ENCODE measurements around the gene PARVG. TPM values are rescaled to one million over a fixed set of nuclear protein-coding genes. Genes with fewer than 3 reads are reported as not detected.

Gene PARVG
- total RNA-seq, 1 donor from 2014 or later: 3.1 TPM

- H3K36me3 ChIP-seq (ENCODE audit: control insufficient read depth in 3 of 3, insufficient read depth in 3 of 3, low read length in 3 of 3): no peaks in the 10 kb centered on the region
- H3K9ac ChIP-seq (ENCODE audit: low read depth in 1 of 3, low read length in 3 of 3): no peak overlapping the region
- peaks cover 25 to 74% (median 50%) of the 10 kb centered on the region in 3 donors for H3K27me3 ChIP-seq (ENCODE audit: control insufficient read depth in 3 of 3, insufficient read depth in 3 of 3, low read length in 3 of 3)
- H3K4me3 ChIP-seq (ENCODE audit: low read length in 3 of 3): no peak overlapping the region
- peaks cover 0 to 4% (median 0%) of the 10 kb centered on the region in 3 donors for H3K4me1 ChIP-seq (ENCODE audit: control insufficient read depth in 3 of 3, insufficient read depth in 3 of 3, low read length in 3 of 3)
- H3K27ac ChIP-seq (ENCODE audit: low read depth, low read length): no peak overlapping the region
- H3K9me3 ChIP-seq (ENCODE audit: control insufficient read depth in 3 of 3, low read length in 3 of 3): no peaks in the 10 kb centered on the region
Observed at GRCh38 chr22:44200855-44201550, 20.3 kb downstream of the PARVG start.

DNA sequence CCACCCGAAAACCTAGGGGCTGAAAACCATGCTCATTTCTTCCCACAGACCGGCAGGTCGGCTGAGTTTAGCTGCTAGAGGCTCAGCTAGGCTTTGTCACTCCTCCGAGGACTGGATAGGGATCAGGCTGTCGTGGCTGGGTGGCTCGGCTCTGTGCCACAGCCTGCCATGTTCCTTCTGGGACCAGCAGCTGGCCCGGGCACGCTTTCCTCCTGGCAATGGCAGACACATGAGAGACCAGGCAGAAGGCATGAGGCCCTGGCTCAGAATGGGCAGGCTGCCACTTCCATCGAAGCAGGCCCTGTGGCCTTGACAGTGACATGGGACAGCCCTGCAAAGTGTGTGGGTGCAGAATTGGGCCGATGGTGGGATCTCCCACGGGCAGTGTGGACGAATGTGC is 20.9 kb downstream of the PARVG start:
- H3K4me3 ChIP-seq (ENCODE audit: low read length in 3 of 3): no peak overlapping the region
- peaks cover 25 to 72% (median 48%) of the 10 kb centered on the region in 3 donors for H3K27me3 ChIP-seq (ENCODE audit: control insufficient read depth in 3 of 3, insufficient read depth in 3 of 3, low read length in 3 of 3)
- peaks cover 0 to 7% (median 0%) of the 10 kb centered on the region in 3 donors for H3K4me1 ChIP-seq (ENCODE audit: control insufficient read depth in 3 of 3, insufficient read depth in 3 of 3, low read length in 3 of 3)
- no peaks in the 10 kb centered on the region for H3K36me3 ChIP-seq (ENCODE audit: control insufficient read depth in 3 of 3, insufficient read depth in 3 of 3, low read length in 3 of 3)
- H3K27ac ChIP-seq (ENCODE audit: low read depth, low read length): no peak overlapping the region
- no peak overlapping the region for H3K9ac ChIP-seq (ENCODE audit: low read depth in 1 of 3, low read length in 3 of 3)
- H3K9me3 ChIP-seq (ENCODE audit: control insufficient read depth in 3 of 3, low read length in 3 of 3): no peaks in the 10 kb centered on the region

GRCh38 chr22:44202261-44202789 is 21.6 kb downstream of the PARVG start:
- no peaks in the 10 kb centered on the region for H3K9me3 ChIP-seq (ENCODE audit: control insufficient read depth in 3 of 3, low read length in 3 of 3)
- H3K27me3 ChIP-seq (ENCODE audit: control insufficient read depth in 3 of 3, insufficient read depth in 3 of 3, low read length in 3 of 3): peaks cover 25 to 68% (median 42%) of the 10 kb centered on the region in 3 donors
- no peaks in the 10 kb centered on the region for H3K36me3 ChIP-seq (ENCODE audit: control insufficient read depth in 3 of 3, insufficient read depth in 3 of 3, low read length in 3 of 3)
- no peak overlapping the region for H3K4me3 ChIP-seq (ENCODE audit: low read length in 3 of 3)
- H3K27ac ChIP-seq (ENCODE audit: low read depth, low read length): no peak overlapping the region
- H3K4me1 ChIP-seq (ENCODE audit: control insufficient read depth in 3 of 3, insufficient read depth in 3 of 3, low read length in 3 of 3): peaks cover 0 to 7% (median 0%) of the 10 kb centered on the region in 3 donors
- H3K9ac ChIP-seq (ENCODE audit: low read depth in 1 of 3, low read length in 3 of 3): no peak overlapping the region

DNA sequence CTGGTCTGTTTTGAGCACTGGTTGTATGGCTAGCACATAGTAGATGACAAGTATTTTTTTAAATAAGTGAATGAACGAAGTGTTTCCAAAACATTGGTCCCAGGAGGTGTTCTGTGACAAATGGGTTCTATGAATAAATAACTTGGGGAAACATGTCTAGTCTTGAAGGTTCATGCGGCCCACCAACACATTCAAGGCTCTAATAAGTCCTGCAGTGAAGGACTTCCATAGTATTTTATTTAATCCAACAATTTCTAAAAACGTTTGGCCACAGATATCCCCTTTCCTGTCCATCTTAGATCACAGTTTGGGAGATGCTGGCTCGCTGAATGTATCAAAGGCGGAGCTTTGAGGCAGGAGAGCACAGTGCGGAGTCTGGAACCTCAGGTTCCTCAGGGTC is 22.5 kb downstream of the PARVG start:
- Histone ChIP-seq H3K4me3 (ENCODE audit: low read length in 3 of 3) (no peak overlapping the region), H3K27me3 (ENCODE audit: control insufficient read depth in 3 of 3, insufficient read depth in 3 of 3, low read length in 3 of 3) (peaks cover 25 to 71% (median 42%) of the 10 kb centered on the region in 3 donors), H3K27ac (ENCODE audit: low read depth, low read length) (no peak overlapping the region), H3K36me3 (ENCODE audit: control insufficient read depth in 3 of 3, insufficient read depth in 3 of 3, low read length in 3 of 3) (no peaks in the 10 kb centered on the region), H3K4me1 (ENCODE audit: control insufficient read depth in 3 of 3, insufficient read depth in 3 of 3, low read length in 3 of 3) (peaks cover 0 to 7% (median 0%) of the 10 kb centered on the region in 3 donors), H3K9ac (ENCODE audit: low read depth in 1 of 3, low read length in 3 of 3) (no peak overlapping the region), H3K9me3 (ENCODE audit: control insufficient read depth in 3 of 3, low read length in 3 of 3) (no peaks in the 10 kb centered on the region)

- peaks cover 0 to 4% (median 3%) of the 10 kb centered on the region in 3 donors for H3K9me3 ChIP-seq (ENCODE audit: control insufficient read depth in 3 of 3, low read length in 3 of 3)
- no peak overlapping the region for H3K4me3 ChIP-seq (ENCODE audit: low read length in 3 of 3)
- no peaks in the 10 kb centered on the region for H3K36me3 ChIP-seq (ENCODE audit: control insufficient read depth in 3 of 3, insufficient read depth in 3 of 3, low read length in 3 of 3)
- H3K27ac ChIP-seq (ENCODE audit: low read depth, low read length): no peak overlapping the region
- H3K9ac ChIP-seq (ENCODE audit: low read depth in 1 of 3, low read length in 3 of 3): no peak overlapping the region
- H3K27me3 ChIP-seq (ENCODE audit: control insufficient read depth in 3 of 3, insufficient read depth in 3 of 3, low read length in 3 of 3): peaks cover 22 to 62% (median 34%) of the 10 kb centered on the region in 3 donors
- H3K4me1 ChIP-seq (ENCODE audit: control insufficient read depth in 3 of 3, insufficient read depth in 3 of 3, low read length in 3 of 3): peaks cover 0 to 7% (median 0%) of the 10 kb centered on the region in 3 donors
Observed at GRCh38 chr22:44204739-44205515, 24.2 kb downstream of the PARVG start.

GRCh38 chr22:44205516-44206329 is 25.0 kb downstream of the PARVG start:
- Histone ChIP-seq H3K27me3 (ENCODE audit: control insufficient read depth in 3 of 3, insufficient read depth in 3 of 3, low read length in 3 of 3) (peaks cover 22 to 55% (median 33%) of the 10 kb centered on the region in 3 donors), H3K4me3 (ENCODE audit: low read length in 3 of 3) (no peak overlapping the region), H3K36me3 (ENCODE audit: control insufficient read depth in 3 of 3, insufficient read depth in 3 of 3, low read length in 3 of 3) (no peaks in the 10 kb centered on the region), H3K9me3 (ENCODE audit: control insufficient read depth in 3 of 3, low read length in 3 of 3) (peaks cover 0 to 4% (median 3%) of the 10 kb centered on the region in 3 donors), H3K9ac (ENCODE audit: low read depth in 1 of 3, low read length in 3 of 3) (no peak overlapping the region), H3K27ac (ENCODE audit: low read depth, low read length) (no peak overlapping the region), H3K4me1 (ENCODE audit: control insufficient read depth in 3 of 3, insufficient read depth in 3 of 3, low read length in 3 of 3) (peaks cover 0 to 7% (median 0%) of the 10 kb centered on the region in 3 donors)

GRCh38 chr22:44206330-44206645 is 25.6 kb downstream of the PARVG start:
- no peak overlapping the region for H3K4me3 ChIP-seq (ENCODE audit: low read length in 3 of 3)
- H3K9ac ChIP-seq (ENCODE audit: low read depth in 1 of 3, low read length in 3 of 3): no peak overlapping the region
- peaks cover 0 to 7% (median 0%) of the 10 kb centered on the region in 3 donors for H3K4me1 ChIP-seq (ENCODE audit: control insufficient read depth in 3 of 3, insufficient read depth in 3 of 3, low read length in 3 of 3)
- peaks cover 22 to 49% (median 28%) of the 10 kb centered on the region in 3 donors for H3K27me3 ChIP-seq (ENCODE audit: control insufficient read depth in 3 of 3, insufficient read depth in 3 of 3, low read length in 3 of 3)
- H3K9me3 ChIP-seq (ENCODE audit: control insufficient read depth in 3 of 3, low read length in 3 of 3): peaks cover 0 to 4% (median 3%) of the 10 kb centered on the region in 3 donors
- no peak overlapping the region for H3K27ac ChIP-seq (ENCODE audit: low read depth, low read length)
- H3K36me3 ChIP-seq (ENCODE audit: control insufficient read depth in 3 of 3, insufficient read depth in 3 of 3, low read length in 3 of 3): no peaks in the 10 kb centered on the region

DNA sequence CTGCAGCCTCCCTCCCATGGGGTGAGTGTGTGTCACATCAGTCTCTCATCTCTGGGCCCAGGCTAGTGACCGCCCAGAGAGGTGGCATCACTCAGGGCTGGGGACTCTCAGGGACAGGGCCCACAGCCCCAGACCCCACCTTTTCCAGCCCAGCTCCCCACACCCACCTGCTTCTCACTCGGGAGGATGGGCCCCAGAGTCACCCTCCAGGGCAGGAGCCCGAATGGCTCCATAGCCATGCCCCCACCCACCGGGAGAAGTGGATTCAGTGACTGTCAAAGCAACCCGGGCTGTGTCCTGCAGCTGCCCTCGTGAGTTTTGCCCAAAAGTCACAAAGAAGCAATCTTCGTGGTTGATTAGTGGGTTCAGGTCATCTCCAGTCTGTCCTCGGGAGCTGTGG is 26.0 kb downstream of the PARVG start:
- peaks cover under 1 to 7% (median under 1%) of the 10 kb centered on the region in 3 donors for H3K4me1 ChIP-seq (ENCODE audit: control insufficient read depth in 3 of 3, insufficient read depth in 3 of 3, low read length in 3 of 3)
- no peak overlapping the region for H3K27ac ChIP-seq (ENCODE audit: low read depth, low read length)

GRCh38 chr22:44207173-44207980 is 26.7 kb downstream of the PARVG start:
- H3K4me1 ChIP-seq (ENCODE audit: control insufficient read depth in 3 of 3, insufficient read depth in 3 of 3, low read length in 3 of 3): peaks cover 7 to 14% (median 7%) of the 10 kb centered on the region in 3 donors
- H3K27ac ChIP-seq (ENCODE audit: low read depth, low read length): no peak overlapping the region
- H3K9me3 ChIP-seq (ENCODE audit: control insufficient read depth in 3 of 3, low read length in 3 of 3): peaks cover 0 to 4% (median 3%) of the 10 kb centered on the region in 3 donors
- no peak overlapping the region for H3K4me3 ChIP-seq (ENCODE audit: low read length in 3 of 3)
- no peak overlapping the region for H3K9ac ChIP-seq (ENCODE audit: low read depth in 1 of 3, low read length in 3 of 3)
- H3K27me3 ChIP-seq (ENCODE audit: control insufficient read depth in 3 of 3, insufficient read depth in 3 of 3, low read length in 3 of 3): peaks cover 16 to 39% (median 19%) of the 10 kb centered on the region in 3 donors
- no peaks in the 10 kb centered on the region for H3K36me3 ChIP-seq (ENCODE audit: control insufficient read depth in 3 of 3, insufficient read depth in 3 of 3, low read length in 3 of 3)

More for the DNA sequence above, 26.0 kb downstream of the PARVG start:
- Histone ChIP-seq H3K36me3 (ENCODE audit: control insufficient read depth in 3 of 3, insufficient read depth in 3 of 3, low read length in 3 of 3) (no peaks in the 10 kb centered on the region), H3K27me3 (ENCODE audit: control insufficient read depth in 3 of 3, insufficient read depth in 3 of 3, low read length in 3 of 3) (peaks cover 22 to 45% (median 24%) of the 10 kb centered on the region in 3 donors), H3K9me3 (ENCODE audit: control insufficient read depth in 3 of 3, low read length in 3 of 3) (peaks cover 0 to 4% (median 3%) of the 10 kb centered on the region in 3 donors), H3K9ac (ENCODE audit: low read depth in 1 of 3, low read length in 3 of 3) (no peak overlapping the region), H3K4me3 (ENCODE audit: low read length in 3 of 3) (no peak overlapping the region)
